Gastrocnemius medialis (tissue), 4 donors: ENCODE results near the gene SERPINB1. TPM values are rescaled to one million over a fixed set of nuclear protein-coding genes. Genes with fewer than 3 reads are reported as not detected.
A peak's percentile ranks its signal among the peaks of the same experiment; 100 is the strongest.

Experiments used
- ATAC-seq, 2 donors: fragments of 150-250 bp; one replicate each; pipeline ENCODE4 v1.9.1; 2016
- DNase-seq, 2 donors: peaks; one replicate each; pipeline ENCODE4 v3.0.0-alpha.2; 2019
- H3K27ac ChIP-seq, 4 donors: fragments of 200-600 bp; sonication (generic); 1 replicate in 1 of 4; 2 replicates in 3 of 4; pipeline ENCODE4 v1.5.1; 2016 to 2018; ENCODE audit warnings: mild to moderate bottlenecking in 2 of 4, moderate library complexity in 1 of 4
- H3K27me3 ChIP-seq, 3 donors: fragments of 200-600 bp; sonication (generic) in 2 of 3; 1 replicate in 1 of 3; 2 replicates in 2 of 3; pipeline versions ENCODE4 v1.5.1 to v1.6.0; 2016 to 2019; ENCODE audit warnings: mild to moderate bottlenecking in 1 of 3, moderate library complexity in 1 of 3
- H3K36me3 ChIP-seq, 2 donors: fragments of 200-600 bp; sonication (generic) in 1 of 2; one replicate each; pipeline ENCODE4 v1.5.1; 2017 to 2018
- H3K4me1 ChIP-seq, 2 donors: fragments of 200-600 bp; sonication (generic) in 1 of 2; one replicate each; pipeline ENCODE4 v1.5.1; 2016 to 2017; ENCODE audit warnings: mild to moderate bottlenecking in 2 of 2
- H3K4me3 ChIP-seq, 4 donors: fragments of 200-600 bp; sonication (generic) in 3 of 4; 1 replicate in 1 of 4; 2 replicates in 3 of 4; pipeline ENCODE4 v1.5.1; 2016 to 2019; ENCODE audit warnings: mild to moderate bottlenecking in 2 of 4
- H3K9me3 ChIP-seq, 3 donors: fragments of 200-600 bp; sonication (generic) in 2 of 3; 1 replicate in 1 of 3; 2 replicates in 2 of 3; pipeline ENCODE4 v1.5.1; 2016 to 2019
- CTCF ChIP-seq, 5 experiments: fragments of 450-650 bp in 3 of 5; fragments of 200-600 bp in 2 of 5; sonication (generic) in 2 of 5; IDR thresholded peaks in 4 of 5; conservative IDR thresholded peaks in 1 of 5; 1 replicate in 4 of 5; 2 replicates in 1 of 5; pipeline ENCODE4 v1.5.1; 2016 to 2019; ENCODE audit warnings: antibody characterized with exemption in 5 of 5, mild to moderate bottlenecking in 3 of 5, moderate library complexity in 3 of 5
- POLR2A ChIP-seq, 2 donors: fragments of 450-650 bp; IDR thresholded peaks; one replicate each; pipeline ENCODE4 v1.6.1; 2017; ENCODE audit warnings: antibody characterized with exemption in 2 of 2, mild to moderate bottlenecking in 2 of 2, moderate library complexity in 2 of 2
- in situ Hi-C, 4 donors: fragments of 200-750 bp; cut with MboI; loops; one replicate each; pipeline versions ENCODE4 v1.15.0 to v1.8.0; 2017; ENCODE audit warnings: low sequenced_read_pairs in 4 of 4
- intact Hi-C: fragments of 100-400 bp; cut with DNase I; formaldehyde crosslinking; loops from one replicate; pipeline ENCODE4 v1.15.1; 2023; ENCODE audit warnings: low total_unique reads
- total RNA-seq, 4 donors: library from RNA; depleted of rRNA; stranded (reverse); fragments of >200 nt; gene quantifications; one replicate each; pipeline versions ENCODE4 v1.1.0 to v1.2.3, GENCODE V29; 2016

SERPINB1 gene
- total RNA-seq, 4 donors from 2014 or later = 14.0 to 29.9 (median 24.9) TPM

- DNase-seq = peak in 1 of 2 donors; percentile 28
- Histone ChIP-seq H3K36me3 (no peaks in the 10 kb centered on the region), H3K27ac (peak overlapping the region in 2 of 4 donors; percentile 49 to 64), H3K9me3 (no peaks in the 10 kb centered on the region), H3K4me1 (peaks cover 23 to 39% of the 10 kb centered on the region in 2 donors), H3K4me3 (no peak overlapping the region), H3K27me3 (no peaks in the 10 kb centered on the region)
- TF ChIP-seq POLR2A (IDR thresholded peaks at IDR 0.05) (no peak), CTCF (IDR thresholded peaks at IDR 0.05 in 4 of 5, conservative IDR thresholded peaks at IDR 0.05 in 1 of 5) (no peak)
- intact Hi-C loops (loop anchor here (5.0 kb wide), 1 partner anchor 193 kb away; no protein-coding TSS in a partner anchor), in situ Hi-C loops (loop anchor here in 3 of 4 donors (10.0 kb wide), 1 partner anchor 51 kb away; the partner anchor contains the start of gene SERPINB1 (in 3 of the 3))
- peak; percentile 63 to 77 for ATAC-seq
These were observed 47.4 kb downstream of the SERPINB1 start for GRCh38 chr6:2794171-2794730.

- peak; percentile 32 to 67 for ATAC-seq
- H3K27me3 ChIP-seq = no peaks in the 10 kb centered on the region
- no peaks in the 10 kb centered on the region for H3K9me3 ChIP-seq
- H3K4me3 ChIP-seq = no peak overlapping the region
- H3K36me3 ChIP-seq = no peaks in the 10 kb centered on the region
- no peak for TF ChIP-seq POLR2A (IDR thresholded peaks at IDR 0.05)
- no peak for TF ChIP-seq CTCF (IDR thresholded peaks at IDR 0.05 in 4 of 5, conservative IDR thresholded peaks at IDR 0.05 in 1 of 5)
- peaks cover 23 to 39% of the 10 kb centered on the region in 2 donors for H3K4me1 ChIP-seq
- intact Hi-C loops = loop anchor here (5.0 kb wide), 1 partner anchor 194 kb away; no protein-coding TSS in a partner anchor
- in situ Hi-C loops = loop anchor here in 3 of 4 donors (10.0 kb wide), 1 partner anchor 51 kb away; the partner anchor contains the start of gene SERPINB1 (in 3 of the 3)
- peak overlapping the region in 3 of 4 donors; percentile 19 to 64 (median 49) for H3K27ac ChIP-seq
- peak; percentile 50 to 77 for DNase-seq
These were observed 48.0 kb downstream of the SERPINB1 start for GRCh38 chr6:2793534-2794151.

- Histone ChIP-seq H3K9me3 (no peaks in the 10 kb centered on the region), H3K27me3 (no peaks in the 10 kb centered on the region), H3K36me3 (no peaks in the 10 kb centered on the region), H3K4me1 (peaks cover 23 to 38% of the 10 kb centered on the region in 2 donors), H3K4me3 (no peak overlapping the region), H3K27ac (peak overlapping the region; percentile 78 to 80 (median 79))
- ATAC-seq (no peak), DNase-seq (no peak)
- TF ChIP-seq CTCF (IDR thresholded peaks at IDR 0.05 in 4 of 5, conservative IDR thresholded peaks at IDR 0.05 in 1 of 5) (no peak), POLR2A (IDR thresholded peaks at IDR 0.05) (no peak)
- in situ Hi-C loops (loop anchor here in 3 of 4 donors (10.0 kb wide), 1 partner anchor 52 kb away; the partner anchor contains the start of gene SERPINB1 (in 3 of the 3)), intact Hi-C loops (loop anchor here (5.0 kb wide), 1 partner anchor 195 kb away; no protein-coding TSS in a partner anchor)
These were observed 49.1 kb downstream of the SERPINB1 start for GRCh38 chr6:2792330-2793110.

- Histone ChIP-seq H3K27ac (peak overlapping the region; percentile 78 to 80 (median 79)), H3K4me3 (no peak overlapping the region), H3K36me3 (no peaks in the 10 kb centered on the region), H3K9me3 (no peaks in the 10 kb centered on the region), H3K4me1 (peaks cover 23 to 31% of the 10 kb centered on the region in 2 donors), H3K27me3 (no peaks in the 10 kb centered on the region)
- intact Hi-C loops (loop anchor here (1.0 to 5.0 kb wide), 4 partner anchors 55 to 196 kb away; no protein-coding TSS in a partner anchor), in situ Hi-C loops (loop anchor here in 3 of 4 donors (10.0 kb wide), 1 partner anchor 53 kb away; the partner anchor contains the start of gene SERPINB1 (in 3 of the 3))
- DNase-seq (no peak), ATAC-seq (no peak)
- TF ChIP-seq POLR2A (IDR thresholded peaks at IDR 0.05) (no peak), CTCF (IDR thresholded peaks at IDR 0.05 in 4 of 5, conservative IDR thresholded peaks at IDR 0.05 in 1 of 5) (no peak)
These were observed 50.2 kb downstream of the SERPINB1 start for GRCh38 chr6:2791450-2791974.
